GM21360 (cell line): ENCODE measurements around the gene RPL37A.
A peak's percentile ranks its signal among the peaks of the same experiment; 100 is the strongest.
"Not testable (repeated sequence)": the region's sequence is repeated elsewhere in the genome, so short reads cannot be mapped to it uniquely, and the experiment has no call there.

ENCODE experiments used
- ATAC-seq: cut with Tn5 transposase; IDR thresholded peaks from one replicate; pipeline ENCODE4 v1.9.1; 2021; ENCODE audit warnings: mild to moderate bottlenecking, moderate library complexity; ENCODE audit not compliant: unreplicated experiment

Gene RPL37A

DNA sequence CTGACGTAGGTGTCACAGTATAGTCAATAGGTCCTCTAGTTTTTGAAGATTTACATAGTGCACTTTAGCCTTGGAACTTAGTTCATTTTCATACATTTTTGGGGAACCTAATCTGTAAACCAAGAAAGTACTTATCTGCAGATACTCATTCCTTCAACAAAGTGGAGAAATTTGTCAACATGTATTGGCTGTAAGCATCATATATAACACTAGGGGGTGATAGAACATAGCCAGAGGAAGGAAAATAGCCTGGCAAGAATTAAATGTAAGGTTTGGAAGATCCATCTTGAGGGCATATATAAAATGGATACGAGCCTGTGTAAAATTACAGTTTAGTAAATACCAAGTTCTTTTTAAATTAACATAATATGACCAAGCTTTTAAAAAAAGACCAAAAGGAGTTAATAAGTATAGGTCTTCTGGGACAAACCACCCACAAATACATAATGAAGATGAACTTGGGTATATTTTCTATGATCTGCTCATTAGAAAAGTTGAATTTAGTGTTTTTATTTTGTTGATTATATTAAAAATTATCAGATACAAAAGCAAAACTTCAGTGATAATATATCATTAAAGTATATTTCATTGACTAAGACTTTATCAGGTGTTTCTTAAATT, 18.2 kb downstream of the RPL37A start:
- ATAC-seq, result peak; percentile 42

DNA sequence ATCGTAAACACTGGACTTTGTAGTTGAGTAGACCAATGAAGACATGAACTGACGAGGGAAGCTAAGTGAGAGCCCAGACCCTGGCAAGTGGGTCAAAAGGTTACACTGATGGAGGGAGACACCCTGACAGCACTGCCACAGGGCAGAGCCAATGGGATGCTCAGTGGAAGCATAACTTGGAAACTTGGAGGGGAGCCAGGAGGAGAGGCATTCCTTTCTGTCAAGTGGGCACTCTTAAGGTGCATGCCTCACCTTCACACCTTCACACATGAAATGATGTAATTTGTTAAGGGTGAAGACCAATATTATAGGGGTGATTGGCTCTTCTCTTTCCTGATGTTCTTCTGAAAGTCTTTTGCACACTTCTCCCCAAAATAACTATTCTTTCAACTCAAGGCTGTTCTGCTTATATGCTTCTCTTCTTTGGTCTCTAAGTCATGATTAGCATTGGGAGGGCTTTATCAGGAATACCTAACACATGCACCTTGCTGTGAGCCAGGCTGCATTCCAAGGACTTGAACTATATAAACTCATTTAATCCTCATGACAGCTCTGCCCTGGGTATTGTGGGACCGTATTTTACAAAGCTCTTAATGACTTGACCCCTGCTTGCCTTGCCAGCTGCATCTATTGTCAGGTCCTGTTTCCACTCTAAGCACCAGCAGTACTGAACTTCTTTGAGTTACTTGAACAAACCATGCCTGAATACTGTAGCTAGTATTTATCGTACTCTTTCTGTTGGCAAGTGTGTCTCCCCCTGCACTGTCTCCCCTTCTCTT, 19.0 kb downstream of the RPL37A start:
- ATAC-seq, result no peak

DNA sequence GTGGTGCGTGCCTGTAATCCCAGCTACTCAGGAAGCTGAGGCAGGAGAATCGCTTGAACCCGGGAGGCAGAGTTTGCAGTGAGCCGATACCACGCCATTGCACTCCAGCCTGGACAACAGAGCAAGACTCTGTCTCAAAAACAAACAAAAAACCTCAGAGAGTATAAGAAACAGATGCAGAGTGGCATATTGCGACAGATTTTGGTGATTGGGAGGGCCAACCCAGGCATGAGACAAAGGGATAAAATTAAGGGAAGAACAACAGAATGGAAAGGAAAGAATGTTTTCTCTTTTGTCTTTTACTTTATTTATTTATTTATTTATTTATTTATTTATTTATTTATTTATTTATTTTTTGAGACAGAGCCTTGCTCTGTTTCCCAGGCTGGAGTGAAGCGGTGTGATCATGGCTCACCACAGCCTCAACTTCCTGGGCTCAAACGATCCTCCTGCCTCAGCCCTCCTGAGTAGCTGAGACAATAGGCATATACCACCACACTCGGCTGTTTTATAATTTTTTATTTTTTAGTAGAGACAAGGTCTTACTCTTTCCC, 20.0 kb downstream of the RPL37A start:
- ATAC-seq, result not testable (repeated sequence)

DNA sequence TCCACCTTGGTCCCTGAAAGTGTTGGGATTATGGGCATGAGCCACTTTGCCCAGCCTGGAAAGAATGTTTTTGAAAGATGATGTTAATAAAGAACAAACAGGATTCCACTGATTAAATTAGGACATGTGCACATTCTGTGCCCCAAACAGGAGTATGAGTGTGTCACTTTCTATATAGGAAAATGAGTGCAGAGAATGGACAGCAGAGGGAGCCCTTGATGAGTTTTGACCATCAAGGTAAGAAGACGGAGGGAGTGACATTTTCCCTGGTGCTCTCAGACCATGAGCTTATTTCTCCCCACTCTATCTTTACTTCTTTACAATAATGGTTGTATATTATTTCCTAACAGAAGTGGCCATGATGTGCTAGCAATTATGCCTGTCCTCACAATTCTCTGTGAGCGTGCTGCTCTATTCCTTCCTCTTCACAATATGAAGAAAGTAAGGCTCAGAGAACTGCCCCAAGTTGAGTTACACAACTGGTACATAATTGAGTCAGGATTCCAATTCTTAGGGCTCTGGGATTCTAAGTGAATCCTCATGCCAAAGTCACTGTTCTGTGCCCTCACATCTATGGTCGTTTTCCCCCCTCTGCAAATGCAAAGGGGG, 20.6 kb downstream of the RPL37A start:
- peak; percentile 63 for ATAC-seq

DNA sequence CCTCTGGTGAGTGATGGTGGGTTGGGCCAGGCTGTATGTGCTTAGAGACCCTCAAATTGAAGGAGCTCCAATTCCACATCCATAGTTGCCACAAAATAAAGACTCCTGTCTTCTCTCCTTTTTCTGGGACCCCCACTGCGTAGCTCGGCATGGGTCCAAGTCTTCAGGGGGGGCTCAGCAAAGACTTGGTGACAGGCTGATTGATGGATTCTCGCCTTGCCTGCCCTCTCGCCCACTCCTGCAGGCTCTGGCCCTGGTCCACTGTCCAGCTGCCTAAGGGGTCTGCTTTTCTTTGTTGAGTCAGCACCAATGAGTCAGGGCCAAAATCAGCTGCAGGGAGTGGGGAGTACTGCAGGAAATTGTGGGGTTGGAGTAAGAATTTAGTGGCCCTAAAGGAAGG, 21.5 kb downstream of the RPL37A start:
- ATAC-seq, result no peak

DNA sequence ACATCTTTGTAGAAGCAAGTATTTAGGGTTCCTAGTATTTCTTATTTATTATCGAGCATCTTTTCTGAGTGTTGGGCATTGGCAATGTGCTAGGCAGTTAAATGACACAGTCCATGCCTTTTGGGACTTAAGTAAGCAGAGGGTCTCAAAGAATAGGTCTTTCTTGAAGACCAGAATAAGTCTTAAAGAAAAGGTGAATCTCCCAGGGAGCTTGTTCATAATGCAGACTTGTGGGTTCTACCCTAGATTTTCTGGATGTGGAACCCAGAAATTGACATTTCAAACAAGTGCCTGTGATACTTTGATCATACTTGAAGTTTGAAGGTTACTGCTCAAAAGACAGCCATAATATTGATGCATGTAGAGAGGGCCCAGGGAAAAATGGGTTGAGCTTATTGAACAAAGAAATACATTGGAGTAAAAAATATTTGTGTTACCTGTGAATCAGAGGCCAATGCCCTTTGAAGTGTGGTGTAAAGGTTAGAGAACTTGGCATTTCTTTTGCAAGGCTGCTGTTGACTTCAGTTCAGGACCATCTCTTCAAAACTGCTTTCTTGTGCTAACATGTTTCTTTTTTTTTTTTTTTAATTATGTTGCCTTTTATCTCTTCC, 24.4 kb downstream of the RPL37A start:
- no peak for ATAC-seq

DNA sequence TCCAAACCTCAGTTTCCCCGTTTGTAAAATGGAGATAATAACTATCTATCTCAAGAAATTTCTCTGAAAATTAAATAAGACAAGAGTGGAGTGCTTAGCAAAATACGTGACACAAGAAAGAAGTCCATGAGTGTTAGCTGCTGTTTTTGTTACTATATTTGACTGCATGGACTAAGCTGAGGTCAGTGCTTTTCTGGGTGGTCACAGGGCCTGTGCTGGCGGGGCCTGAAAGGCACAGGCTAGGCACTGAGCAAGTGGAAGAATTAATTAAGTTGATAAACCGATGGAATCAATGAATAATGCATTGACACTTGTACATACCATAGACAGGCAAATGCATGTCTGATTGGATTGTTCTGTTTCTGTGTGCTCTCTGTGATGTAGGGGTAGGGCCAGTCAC, 27.3 kb downstream of the RPL37A start:
- no peak for ATAC-seq

DNA sequence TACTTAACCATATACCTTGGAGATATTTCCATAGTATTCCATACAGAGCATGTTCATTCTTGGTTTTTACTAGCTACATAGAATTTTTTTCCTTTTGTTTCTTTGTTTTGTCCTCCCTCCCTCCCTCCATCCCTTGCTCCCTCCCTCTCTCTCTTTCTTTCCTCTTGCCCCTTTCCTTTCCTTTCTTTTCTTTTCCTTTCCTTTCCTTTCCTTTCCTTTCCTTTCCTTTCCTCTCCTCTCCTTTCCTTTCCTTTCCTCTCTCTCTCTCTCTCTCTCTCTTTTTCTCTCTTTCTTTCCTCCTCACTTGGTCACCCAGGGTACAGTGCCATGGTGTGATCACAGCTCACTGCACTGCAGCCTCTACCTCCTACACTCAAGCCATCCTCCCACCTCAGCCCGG, 28.3 kb downstream of the RPL37A start:
- ATAC-seq, result no peak

DNA sequence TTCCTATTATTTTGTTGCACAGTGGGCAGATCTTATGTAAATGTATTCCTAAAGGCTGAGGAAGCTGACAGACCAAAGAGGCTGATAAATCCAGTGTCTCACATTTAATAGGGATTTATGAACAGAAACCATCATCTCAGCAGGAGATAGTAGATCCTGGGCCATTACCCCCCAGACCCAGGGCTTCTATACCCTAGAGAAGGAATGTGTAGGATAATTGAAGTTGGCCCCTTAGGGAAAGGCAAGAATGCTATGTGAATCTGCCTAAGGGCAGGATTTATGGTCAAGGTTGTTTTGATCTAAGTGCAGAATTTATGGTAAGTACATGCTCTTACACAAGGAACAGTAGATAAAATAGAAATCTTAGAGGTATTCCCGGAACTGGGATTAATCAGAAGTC, 29.0 kb downstream of the RPL37A start:
- ATAC-seq, result no peak

DNA sequence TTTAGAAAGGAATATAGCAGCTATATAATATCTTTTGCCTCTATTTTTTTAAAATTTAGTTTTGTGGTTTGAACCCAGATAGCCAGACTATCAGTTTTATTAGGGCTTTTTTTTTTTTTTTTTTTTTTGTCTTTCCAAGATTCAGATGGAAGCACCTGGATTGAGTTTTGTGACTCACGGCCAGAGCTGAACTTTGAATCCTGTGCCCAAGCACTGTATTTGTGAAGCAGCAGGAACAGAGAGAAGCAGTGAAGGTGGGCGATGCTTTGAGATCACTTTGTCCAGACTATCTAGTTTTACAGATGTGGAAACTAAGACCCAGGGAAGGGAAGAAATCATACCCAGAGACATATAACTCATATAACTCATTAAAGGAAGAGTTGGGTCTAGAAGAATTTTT, 33.9 kb downstream of the RPL37A start:
- ATAC-seq, result no peak

DNA sequence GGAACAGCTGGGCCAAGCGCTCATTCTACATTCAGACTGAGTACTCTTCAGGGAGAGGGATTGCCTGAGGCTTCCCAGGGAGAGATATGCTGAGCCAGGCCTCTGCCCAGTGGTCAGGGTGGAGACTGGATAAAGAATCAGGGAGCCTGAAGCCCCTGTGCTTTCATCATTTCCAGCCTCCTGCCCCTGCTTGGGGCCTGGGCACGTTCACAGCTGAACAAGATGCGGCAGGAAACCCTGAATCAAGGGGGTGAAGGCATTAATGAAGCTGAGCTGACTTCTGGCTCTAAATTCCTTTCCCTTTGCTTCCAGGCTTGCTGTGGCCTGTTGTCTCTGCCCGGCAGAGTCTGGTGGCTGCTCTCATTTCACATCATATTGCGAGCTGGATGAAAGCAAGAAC, 35.0 kb downstream of the RPL37A start:
- no peak for ATAC-seq

DNA sequence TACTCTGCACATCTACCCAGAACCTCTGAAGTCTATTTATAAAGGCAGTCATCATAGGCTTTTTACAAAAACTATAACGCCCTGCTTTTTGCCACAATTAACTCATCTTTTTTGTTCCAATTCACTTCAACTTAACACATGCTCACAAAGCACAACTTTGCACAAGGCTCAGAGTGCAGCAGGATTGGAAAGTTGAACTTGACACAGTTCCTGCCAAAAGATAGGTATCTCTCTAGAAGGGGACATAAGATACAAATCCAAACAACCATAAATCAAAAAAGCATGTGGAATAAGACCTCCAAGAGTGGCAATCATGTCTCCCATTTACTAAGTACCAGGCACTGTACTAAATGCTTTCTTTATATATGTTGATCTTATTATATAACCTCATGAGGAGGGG, 36.2 kb downstream of the RPL37A start:
- ATAC-seq, result no peak

DNA sequence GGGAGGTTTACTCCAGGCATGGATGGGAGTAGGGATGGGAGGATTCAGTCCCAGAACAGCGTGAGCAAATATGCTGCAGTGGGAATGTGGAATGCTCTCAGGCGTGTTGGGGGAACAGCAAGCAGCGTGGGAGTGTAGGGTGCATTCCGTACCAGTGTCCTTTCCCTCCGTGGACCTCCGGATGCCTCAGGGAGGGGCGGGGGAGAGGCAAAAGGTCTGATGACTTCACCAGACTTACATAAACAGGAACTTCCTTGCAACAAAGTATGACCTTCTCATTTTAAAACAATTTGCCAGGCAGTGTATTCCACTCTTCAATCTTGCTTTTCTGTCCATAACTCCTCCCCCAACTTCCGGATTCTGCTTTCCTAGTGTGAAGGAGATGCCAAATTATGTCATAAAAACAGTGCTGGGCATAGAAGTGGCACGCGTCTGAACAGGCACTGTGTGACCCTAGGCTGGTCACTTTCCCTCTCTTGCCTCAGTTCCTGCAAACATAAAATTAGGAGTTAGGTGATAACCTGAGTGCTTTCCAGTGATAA, 36.9 kb downstream of the RPL37A start:
- no peak for ATAC-seq

DNA sequence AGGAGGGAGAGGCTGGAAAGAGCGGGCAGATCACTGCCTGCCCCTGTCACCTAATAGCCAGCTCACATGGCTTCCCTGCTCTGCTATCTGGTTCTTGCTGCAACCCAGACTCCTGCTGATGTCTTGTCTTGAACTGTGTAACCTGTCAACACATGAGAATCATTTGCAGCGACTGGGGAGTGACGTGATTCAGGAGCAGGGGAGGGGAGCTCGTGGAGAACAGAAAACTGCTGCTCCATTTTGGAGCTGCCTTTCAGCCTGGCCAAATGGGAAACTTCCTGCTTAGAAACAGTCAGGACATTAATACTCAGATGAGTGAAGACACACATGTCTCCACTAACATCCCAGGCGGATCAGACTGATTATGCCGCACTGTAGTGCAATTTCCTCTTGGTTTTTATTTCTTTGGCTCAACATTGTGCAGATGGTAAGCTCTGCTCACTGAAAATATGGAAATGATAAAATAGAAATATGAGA, 38.1 kb downstream of the RPL37A start:
- ATAC-seq, result no peak

DNA sequence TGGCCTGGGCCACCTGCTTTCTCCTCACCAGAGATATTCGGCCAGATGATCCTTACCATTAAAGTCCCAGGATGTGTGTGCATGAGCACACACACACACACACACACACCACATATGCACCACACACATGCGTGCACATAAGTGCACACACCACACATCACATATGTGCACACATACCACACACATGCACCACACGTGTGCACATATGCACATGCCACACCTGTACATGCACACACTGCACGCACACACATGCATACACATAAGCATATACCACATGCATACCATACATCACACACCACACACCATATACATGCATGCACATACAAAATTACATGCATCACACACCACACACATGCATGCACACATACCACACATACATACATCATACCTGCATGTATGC, 38.7 kb downstream of the RPL37A start:
- no peak for ATAC-seq

DNA sequence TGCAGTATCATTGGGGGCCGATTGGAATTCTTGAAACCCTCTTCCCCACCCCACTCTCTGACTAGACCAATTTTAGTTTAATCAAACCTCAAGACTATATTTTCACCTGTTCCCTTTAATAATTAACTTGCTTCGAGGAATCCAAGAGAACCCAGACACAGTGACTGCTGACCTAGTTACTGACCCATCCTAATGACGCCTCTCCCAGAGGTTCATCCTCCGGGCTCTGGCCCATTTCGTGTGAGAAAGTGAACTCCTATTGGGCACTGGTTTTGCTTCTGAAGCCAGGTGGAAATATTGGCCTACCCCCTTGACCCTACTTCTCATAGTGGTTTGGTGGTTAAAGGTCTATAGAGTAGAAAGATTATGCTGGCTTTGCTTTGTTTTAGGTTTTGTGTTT, 39.9 kb downstream of the RPL37A start:
- ATAC-seq, result no peak

DNA sequence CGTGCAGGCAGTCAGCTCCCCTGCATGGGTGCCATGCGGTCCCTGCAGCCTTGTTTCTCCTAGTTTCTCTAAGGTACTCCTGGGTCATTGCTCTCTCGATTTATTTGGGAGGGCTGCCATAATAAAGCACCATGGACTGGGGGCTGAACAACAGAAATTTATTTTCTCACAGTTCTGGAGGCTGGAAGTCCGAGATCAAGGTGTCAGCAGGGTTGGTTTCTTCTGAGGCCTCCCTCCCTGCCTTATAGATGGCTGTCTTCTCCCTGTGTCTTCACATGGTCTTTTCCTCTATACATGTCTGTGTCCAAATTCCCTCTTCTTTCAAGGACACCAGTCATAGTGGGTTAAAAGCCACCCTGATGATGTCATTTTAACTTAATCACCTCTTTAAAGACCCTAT, 40.5 kb downstream of the RPL37A start:
- ATAC-seq, result no peak

DNA sequence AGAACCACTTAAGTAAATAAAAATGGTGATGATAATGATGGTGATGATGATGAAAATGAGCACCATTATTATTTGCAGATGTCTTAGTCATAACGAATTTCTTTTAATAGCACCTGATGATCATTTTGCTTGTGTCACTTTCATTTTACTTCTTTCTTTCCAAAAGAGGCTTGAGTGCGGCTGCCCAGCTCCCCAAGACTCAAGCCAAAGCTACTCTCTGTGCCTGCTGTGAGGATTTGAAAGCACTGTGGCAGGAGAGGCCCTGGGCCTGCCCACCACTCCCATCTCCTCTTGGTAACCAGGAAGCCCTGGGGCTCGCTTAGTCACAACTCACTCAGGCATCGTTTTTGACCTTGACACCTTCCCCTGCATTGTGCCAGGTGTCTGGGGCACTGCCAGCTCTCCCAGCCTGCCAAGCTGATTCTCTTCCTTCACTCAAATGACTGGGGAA, 41.2 kb downstream of the RPL37A start:
- no peak for ATAC-seq

DNA sequence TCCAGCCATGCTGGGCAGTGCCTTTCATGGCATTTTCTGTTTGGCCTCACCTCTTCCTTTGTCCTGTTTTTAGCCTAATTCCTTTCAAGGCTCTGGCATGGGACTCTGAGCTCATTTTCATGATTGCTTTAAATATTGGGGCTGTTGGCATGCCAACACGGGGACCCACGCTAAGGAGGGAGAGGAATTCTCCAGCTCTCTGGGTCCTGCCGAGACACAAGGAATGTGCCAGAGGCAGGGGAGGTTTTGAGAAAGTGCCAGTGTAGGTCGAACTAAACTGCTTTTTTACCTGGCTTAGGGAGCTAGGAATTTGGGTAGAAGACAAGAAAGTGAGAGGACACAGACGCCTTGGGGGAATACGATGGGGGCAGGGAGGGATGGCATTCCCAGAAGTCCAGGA, 42.3 kb downstream of the RPL37A start:
- no peak for ATAC-seq

DNA sequence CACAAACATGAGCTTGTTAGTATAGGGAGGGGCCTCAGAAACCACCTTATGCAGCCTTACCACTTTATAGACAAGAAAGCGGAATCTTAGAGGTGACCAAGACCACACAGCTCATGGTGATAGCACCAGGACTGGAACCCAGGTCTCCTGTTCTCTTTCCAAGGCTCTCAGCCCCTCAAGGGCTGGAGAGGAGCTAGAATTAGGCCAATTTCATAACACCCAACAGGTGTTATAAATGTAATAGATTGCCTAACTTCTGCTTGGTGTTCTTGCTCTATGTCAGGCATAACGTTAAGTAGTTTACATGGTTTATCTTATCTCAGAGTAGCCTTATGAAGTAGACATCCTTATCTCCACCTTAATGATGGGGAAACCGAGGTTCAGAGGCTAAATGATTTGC, 42.9 kb downstream of the RPL37A start:
- ATAC-seq, result no peak

DNA sequence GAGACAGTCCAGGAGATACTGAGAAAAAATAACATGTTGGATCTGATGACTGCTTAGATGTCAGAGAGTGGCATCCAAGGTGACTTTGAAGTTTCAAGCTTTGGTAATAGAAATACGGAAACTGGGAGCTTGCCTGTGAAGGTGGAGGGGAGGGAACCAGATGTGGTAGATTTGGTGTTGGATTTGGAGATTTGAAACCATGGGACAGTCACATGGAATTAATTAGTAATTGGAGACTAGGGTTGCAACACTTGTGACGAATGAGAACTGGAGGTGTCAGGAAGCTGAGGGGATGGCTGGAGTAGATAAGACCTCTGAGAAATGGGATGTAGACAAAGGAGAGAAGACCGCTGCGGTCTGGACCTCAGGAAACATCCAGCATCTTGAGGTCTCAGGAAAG, 46.7 kb downstream of the RPL37A start:
- ATAC-seq, result no peak
